GM19328 (cell line): Measurements from ENCODE around the gene SMARCA4.

Source experiments
- ATAC-seq: cut with Tn5 transposase; IDR thresholded peaks from one replicate; pipeline ENCODE4 v1.9.1; 2021; ENCODE audit warnings: mild to moderate bottlenecking, moderate library complexity; ENCODE audit not compliant: unreplicated experiment

The SMARCA4 gene

GRCh38 chr19:11028146-11028545 lies 67.3 kb downstream of the SMARCA4 start:
- ATAC-seq: no peak

DNA sequence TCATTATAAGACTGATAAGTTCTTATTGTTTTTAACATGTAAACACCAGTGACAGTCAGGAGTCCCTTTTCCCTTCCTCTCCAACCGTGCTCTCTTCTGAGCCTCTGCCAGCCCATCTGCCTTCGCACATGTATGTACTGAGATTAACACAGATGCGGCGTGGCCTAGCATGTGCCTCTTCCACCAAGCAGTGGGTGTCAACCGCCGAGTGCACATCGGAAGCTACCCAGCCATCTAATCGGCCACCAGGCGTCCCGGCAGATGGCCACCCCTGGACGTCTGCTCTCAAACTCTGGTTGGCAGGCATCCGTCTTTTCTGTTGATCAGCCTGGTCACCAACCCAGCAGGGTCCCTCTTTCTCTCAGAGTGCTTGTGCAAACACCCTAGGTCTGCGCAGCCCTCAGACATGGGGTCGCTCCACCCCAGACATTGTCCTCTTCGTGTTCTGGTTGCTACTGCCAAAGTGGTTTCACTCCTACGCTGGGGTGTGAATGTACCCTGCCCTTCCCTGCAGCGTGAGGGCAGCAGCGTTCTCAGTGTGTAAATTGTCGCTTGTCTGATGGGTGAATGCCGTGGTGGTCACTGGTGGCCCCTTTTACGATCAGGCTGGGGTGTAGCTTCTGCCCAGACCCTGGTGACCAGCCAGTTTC lies 70.7 kb downstream of the SMARCA4 start:
- no peak for ATAC-seq

DNA sequence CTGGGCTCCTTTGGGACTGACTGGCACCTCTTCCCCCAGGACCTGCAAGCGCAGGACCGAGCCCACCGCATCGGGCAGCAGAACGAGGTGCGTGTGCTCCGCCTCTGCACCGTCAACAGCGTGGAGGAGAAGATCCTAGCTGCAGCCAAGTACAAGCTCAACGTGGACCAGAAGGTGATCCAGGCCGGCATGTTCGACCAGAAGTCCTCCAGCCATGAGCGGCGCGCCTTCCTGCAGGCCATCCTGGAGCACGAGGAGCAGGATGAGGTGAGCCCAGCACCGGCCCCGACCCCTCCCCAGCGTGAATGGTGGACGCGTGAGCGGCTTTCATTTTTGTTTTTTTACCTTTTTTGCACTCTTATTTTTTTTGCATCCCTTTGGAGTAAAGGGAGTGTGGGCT lies 72.4 kb downstream of the SMARCA4 start:
- no peak for ATAC-seq

- ATAC-seq: no peak
Observed at GRCh38 chr19:11033763-11034162, 72.9 kb downstream of the SMARCA4 start.

- no peak for ATAC-seq
Observed at GRCh38 chr19:11034449-11035213, 73.8 kb downstream of the SMARCA4 start.

GRCh38 chr19:11035441-11036377 lies 74.9 kb downstream of the SMARCA4 start:
- peak; percentile 57 for ATAC-seq

GRCh38 chr19:11038511-11038910 lies 77.7 kb downstream of the SMARCA4 start:
- ATAC-seq: no peak

DNA sequence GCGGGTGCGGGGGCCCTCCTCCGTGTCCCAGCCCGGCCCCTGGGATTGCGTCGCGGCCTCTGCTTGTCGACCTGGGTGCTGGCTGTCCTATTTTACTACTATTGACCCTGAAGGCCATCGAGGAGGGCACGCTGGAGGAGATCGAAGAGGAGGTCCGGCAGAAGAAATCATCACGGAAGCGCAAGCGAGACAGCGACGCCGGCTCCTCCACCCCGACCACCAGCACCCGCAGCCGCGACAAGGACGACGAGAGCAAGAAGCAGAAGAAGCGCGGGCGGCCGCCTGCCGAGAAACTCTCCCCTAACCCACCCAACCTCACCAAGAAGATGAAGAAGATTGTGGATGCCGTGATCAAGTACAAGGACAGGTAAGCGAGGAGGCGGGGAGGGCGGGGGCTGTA lies 80.4 kb downstream of the SMARCA4 start:
- no peak for ATAC-seq

DNA sequence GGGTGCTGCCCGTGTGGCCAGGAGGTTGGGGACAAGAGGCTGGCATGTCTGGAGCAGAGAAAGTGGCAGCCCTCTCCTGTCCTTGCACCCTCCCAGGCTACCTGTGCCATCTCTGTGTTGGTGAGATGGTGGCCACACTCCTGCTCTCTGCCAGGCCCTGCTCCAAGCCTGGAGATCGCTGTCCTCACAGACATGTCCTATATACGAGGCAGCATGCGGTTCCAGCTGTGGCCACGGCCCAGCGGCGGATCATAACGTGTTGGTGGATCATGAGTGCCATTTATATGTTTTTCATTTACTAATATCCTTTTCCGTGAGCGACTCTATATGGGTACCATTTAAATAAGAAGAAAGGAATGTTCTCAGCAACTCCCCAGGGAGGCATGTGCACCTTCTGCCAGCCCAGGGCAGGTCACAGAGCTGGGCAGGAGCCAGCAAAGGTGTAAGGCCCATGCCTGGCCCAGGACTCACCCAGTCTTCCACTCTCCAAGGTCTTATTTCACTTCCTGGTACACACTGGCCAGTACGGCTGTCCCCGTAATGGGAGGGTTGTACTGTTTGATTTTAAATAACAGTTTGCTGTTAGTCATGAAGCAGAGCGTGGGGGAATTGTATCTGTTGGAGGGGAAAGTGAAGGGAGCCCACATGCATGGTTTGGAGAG lies 81.3 kb downstream of the SMARCA4 start:
- no peak for ATAC-seq

DNA sequence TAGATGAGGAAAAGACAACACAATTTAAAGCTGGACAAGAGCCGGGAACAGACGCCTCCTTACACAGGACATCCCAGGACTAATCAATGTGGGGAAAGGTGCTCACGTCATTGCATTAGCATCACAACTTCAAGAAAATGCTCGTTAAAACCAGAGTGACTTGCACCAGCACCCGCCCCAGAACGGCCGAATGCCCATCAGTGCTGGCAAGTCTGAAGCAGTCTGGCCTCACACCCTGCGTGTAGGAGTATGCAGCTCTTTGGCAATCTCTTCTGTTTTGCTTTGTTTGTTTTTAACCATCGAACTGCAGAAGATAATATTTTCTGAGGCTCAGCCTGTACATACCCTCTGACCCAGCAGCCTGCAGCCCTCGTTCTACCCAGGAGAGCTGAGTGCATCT lies 83.6 kb downstream of the SMARCA4 start:
- no peak for ATAC-seq

DNA sequence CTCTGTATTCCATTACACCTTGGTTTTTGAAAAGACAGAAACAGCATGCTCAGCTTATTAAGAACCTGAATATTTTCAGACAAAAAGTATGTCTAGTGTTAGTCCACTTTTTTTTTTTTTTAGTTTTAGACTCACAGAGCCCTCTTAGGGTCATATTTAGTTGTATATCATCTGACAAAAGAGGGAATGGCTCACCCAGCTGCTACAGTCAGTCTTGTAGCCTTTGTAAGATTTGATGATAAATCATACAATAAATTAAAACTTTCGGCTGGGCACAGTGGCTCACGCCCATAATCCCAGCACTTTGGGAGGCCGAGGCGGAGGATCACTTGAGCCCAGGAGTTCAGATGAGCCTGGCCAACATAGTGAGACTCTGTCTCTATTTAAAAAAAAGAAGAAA lies 84.7 kb downstream of the SMARCA4 start:
- ATAC-seq: no peak

DNA sequence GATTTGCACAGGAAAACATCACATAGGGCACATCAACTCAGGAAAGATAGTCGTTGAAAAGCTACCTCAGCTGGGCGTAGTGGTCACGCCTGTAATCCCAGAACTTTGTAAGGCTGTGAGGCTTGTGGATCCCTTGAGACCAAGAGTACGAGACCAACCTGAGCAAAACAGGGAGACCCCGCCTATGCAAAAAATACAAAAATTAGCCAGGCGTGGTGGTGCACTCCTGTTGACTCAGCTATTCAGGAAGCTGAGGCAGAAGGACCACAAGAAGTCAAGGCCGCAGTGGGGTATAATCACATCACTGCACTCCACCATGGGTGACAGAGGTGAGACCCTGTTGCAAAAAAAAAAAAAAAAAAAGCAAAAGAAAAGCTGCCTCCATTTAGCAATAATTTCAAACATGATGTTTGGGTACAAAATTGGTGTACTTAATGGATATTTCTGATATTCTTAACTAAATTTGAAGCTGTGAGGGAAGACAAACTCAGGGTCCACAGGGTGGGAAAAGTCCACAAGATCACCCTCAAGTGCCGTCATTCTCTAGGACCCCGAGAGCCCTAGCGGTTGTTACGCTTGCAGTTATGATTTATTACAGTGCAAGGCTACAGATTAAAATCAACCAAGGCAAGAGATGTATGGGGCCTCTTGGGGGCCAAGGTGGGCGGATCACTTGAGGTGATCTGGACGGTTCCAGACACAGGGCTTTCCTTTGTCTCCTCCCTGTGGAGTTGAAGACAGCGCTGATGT lies 86.0 kb downstream of the SMARCA4 start:
- ATAC-seq: no peak

GRCh38 chr19:11047866-11048265 lies 87.0 kb downstream of the SMARCA4 start:
- no peak for ATAC-seq

DNA sequence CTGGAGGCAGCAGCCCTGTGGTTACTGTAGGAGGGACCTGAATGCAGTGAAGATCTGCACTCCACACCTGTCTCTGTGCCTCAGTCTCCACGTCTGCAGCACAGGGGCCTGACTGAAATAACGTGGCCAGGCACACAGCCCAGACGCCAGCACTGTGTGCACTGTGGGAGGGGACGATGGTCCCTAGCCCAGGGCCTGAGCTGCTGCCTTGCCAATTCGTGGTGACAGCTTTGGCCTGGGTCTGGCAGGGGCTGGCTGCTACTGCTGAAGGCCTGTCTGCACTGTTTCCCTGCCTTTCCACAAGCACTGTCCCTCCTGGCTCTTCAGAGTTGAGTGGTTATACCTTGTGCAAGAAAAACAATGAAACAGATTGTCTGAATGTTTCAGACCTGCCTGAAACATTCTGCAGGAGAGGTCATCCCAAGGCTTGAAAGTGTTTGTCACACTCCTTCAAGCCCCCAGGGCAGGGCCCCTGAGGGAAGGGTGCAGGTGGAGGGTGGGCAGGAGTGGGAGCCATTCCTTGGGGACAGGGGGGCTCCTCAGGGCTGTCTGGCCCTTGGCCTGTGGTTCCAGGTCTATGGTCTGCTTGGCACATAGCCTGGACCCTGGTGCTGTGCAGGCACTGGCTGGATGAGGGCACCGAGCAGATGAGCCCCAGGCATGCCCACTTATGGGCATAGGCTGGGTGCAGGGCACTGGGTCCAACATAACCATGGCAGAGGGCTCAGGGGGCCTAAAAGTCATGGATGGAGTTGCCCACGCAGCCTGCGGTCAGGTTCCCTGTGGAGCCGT lies 89.7 kb downstream of the SMARCA4 start:
- ATAC-seq: no peak

GRCh38 chr19:11053817-11054195 lies 93.0 kb downstream of the SMARCA4 start:
- no peak for ATAC-seq

DNA sequence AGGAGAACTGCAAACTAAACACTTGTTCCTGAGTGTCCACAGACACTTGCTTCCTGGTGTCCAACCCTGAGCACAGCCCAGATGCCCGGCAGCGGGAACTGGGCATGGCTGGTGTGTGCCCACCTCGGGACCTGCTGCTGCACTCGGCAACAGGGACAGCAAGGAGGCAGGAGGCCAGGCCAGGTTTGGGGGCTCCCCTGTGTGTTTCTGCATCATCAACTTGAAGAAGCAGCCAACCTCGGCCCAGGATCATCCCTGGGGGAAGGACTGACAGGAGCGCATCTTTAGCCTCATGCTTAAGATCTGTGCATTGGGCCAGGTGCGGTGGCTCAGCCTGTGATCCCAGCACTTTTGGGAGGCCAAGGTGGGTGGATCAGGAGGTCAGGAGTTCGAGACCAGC lies 93.4 kb downstream of the SMARCA4 start:
- no peak for ATAC-seq

DNA sequence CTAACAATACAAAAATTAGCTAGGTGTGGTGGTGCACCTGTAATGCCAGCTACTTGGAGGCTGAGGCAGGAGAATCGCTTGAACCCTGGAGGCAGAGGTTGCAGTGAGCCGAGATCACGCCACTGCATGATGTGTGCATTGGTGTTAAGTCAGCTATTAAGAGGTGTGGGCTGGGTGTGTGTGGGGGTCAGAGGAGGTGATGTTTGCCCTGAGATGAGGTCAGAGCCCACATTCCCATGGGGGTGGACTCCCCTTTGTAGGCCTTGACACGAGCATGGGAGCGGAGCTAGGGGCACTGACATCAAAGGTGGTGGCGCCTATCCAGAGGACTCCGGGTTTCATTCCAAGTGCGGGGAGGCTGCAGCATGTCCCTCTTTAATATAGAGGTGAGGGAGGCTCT lies 93.8 kb downstream of the SMARCA4 start:
- no peak for ATAC-seq

GRCh38 chr19:11058246-11059030 lies 97.6 kb downstream of the SMARCA4 start:
- no peak for ATAC-seq
